Thyroid gland (tissue), 4 donors: ENCODE measurements around the gene NLRP1. TPM values are rescaled to one million over a fixed set of nuclear protein-coding genes. Genes with fewer than 3 reads are reported as not detected.

Experiments
- DNase-seq, 2 donors: peaks; one replicate each; pipeline ENCODE4 v3.0.0-alpha.2; 2019
- H3K27ac ChIP-seq, 3 donors: fragments of 200-600 bp; sonication (generic); 1 replicate in 2 of 3; 2 replicates in 1 of 3; pipeline ENCODE4 v1.5.1; 2016 to 2019; ENCODE audit warnings: mild to moderate bottlenecking in 1 of 3, moderate library complexity in 1 of 3
- H3K27me3 ChIP-seq: fragments of 200-600 bp; sonication (generic); one replicate; pipeline ENCODE4 v1.5.1; 2019
- H3K36me3 ChIP-seq, 2 donors: fragments of 200-600 bp; sonication (generic); one replicate each; pipeline ENCODE4 v1.5.1; 2016 to 2019
- H3K4me1 ChIP-seq, 2 donors: fragments of 200-600 bp; sonication (generic); one replicate each; pipeline ENCODE4 v1.5.1; 2017 to 2019
- H3K4me3 ChIP-seq, 3 donors: fragments of 200-600 bp; sonication (generic); replicated peaks in 1 of 3; 1 replicate in 2 of 3; 2 replicates in 1 of 3; pipeline ENCODE4 v1.5.1; 2016; ENCODE audit warnings: mild to moderate bottlenecking in 1 of 3
- H3K9me3 ChIP-seq: fragments of 200-600 bp; sonication (generic); one replicate; pipeline ENCODE4 v1.5.1; 2017
- POLR2A ChIP-seq, 2 donors: fragments of 450-650 bp; IDR thresholded peaks; one replicate each; pipeline ENCODE4 v1.6.1; 2017; ENCODE audit warnings: antibody characterized with exemption in 2 of 2, mild to moderate bottlenecking in 2 of 2, moderate library complexity in 1 of 2
- WGBS, 2 donors: methylation state at CpG; one replicate each; pipeline ENCODE4 v1.1.5; 2017; 5-methylcytosine and 5-hydroxymethylcytosine counted together
- intact Hi-C: fragments of 100-400 bp; cut with DNase I; formaldehyde crosslinking; loops from one replicate; pipeline ENCODE4 v1.15.1; 2023
- total RNA-seq, 4 donors: library from RNA; depleted of rRNA; stranded (reverse); fragments of >200 nt; gene quantifications; one replicate each; pipeline ENCODE4 v1.2.3, GENCODE V29; 2016
- TF ChIP-seq, protein P1 (sequence below), 6 experiments: fragments of 200-600 bp in 3 of 6; fragments of 450-650 bp in 3 of 6; sonication (generic) in 3 of 6; IDR thresholded peaks; one replicate each; pipeline ENCODE4 v1.5.1; 2016 to 2019; ENCODE audit warnings: antibody characterized with exemption in 6 of 6, mild to moderate bottlenecking in 2 of 6, inconsistent platforms in 1 of 6, moderate library complexity in 1 of 6

Gene NLRP1
- total RNA-seq, 4 donors from 2014 or later: 28.4 to 36.7 (median 31.8) TPM

DNA sequence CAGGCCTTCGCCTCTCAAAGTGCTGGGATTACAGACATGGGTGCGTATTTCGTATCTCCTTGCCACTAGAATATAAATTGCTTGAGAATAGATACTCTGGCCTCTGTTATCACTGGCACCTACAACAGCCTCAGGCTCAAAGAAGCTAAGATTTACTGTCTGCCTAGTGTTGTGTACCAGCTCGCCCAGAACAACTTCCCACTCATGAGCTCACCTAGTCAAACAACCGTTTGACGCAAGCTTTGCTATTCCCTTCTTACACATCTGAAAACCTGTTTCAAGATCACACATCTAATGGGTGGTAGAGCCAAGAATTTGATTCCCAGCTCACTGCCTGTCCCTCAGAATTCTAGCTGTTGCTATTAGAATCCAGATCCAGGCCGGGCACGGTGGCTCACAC, 73.5 kb downstream of the NLRP1 start:
- TF ChIP-seq, protein P1, sequence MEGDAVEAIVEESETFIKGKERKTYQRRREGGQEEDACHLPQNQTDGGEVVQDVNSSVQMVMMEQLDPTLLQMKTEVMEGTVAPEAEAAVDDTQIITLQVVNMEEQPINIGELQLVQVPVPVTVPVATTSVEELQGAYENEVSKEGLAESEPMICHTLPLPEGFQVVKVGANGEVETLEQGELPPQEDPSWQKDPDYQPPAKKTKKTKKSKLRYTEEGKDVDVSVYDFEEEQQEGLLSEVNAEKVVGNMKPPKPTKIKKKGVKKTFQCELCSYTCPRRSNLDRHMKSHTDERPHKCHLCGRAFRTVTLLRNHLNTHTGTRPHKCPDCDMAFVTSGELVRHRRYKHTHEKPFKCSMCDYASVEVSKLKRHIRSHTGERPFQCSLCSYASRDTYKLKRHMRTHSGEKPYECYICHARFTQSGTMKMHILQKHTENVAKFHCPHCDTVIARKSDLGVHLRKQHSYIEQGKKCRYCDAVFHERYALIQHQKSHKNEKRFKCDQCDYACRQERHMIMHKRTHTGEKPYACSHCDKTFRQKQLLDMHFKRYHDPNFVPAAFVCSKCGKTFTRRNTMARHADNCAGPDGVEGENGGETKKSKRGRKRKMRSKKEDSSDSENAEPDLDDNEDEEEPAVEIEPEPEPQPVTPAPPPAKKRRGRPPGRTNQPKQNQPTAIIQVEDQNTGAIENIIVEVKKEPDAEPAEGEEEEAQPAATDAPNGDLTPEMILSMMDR (IDR thresholded peaks at IDR 0.05): no peak
- no peak for TF ChIP-seq POLR2A (IDR thresholded peaks at IDR 0.05)
- no peak for DNase-seq
- 78 to 96% methylated on average over 7 to 8 of the region's 8 CpGs for WGBS, 2 donors
- Histone ChIP-seq H3K4me1 (no peaks in the 10 kb centered on the region), H3K36me3 (peaks cover 6 to 9% of the 10 kb centered on the region in 2 donors), H3K4me3 (no peak overlapping the region), H3K27ac (no peak overlapping the region), H3K9me3 (no peaks in the 10 kb centered on the region), H3K27me3 (no peaks in the 10 kb centered on the region)
- intact Hi-C loops: no loop called here

DNA sequence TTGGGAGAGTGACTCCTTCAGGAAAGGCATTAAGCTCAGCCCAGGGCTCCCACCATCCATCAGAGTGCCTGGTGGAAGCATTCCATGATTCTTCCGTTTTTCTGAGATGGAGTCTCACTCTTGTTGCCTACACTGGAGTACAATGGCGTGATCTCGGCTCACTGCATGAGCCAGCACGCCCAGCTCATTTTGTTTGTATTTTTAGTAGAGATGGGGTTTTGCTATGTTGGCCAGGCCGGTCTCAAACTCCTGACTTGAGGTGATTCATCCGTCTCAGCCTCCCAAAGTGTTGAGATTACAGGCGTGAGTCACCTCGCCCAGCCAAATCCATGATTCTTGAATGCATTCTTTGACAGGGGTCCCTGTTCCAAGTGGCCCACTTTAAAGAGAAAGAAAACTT, 74.8 kb downstream of the NLRP1 start:
- intact Hi-C loops: no loop called here
- no peak overlapping the region for H3K27ac ChIP-seq
- H3K9me3 ChIP-seq: no peaks in the 10 kb centered on the region
- H3K4me1 ChIP-seq: no peaks in the 10 kb centered on the region
- TF ChIP-seq POLR2A (IDR thresholded peaks at IDR 0.05): no peak
- TF ChIP-seq, protein P1 (IDR thresholded peaks at IDR 0.05): no peak
- DNase-seq: no peak
- no peaks in the 10 kb centered on the region for H3K27me3 ChIP-seq
- no peak overlapping the region for H3K4me3 ChIP-seq
- peaks cover 0 to 4% of the 10 kb centered on the region in 2 donors for H3K36me3 ChIP-seq
- 85 to 88% methylated on average over 8 of the region's 8 CpGs for WGBS, 2 donors

DNA sequence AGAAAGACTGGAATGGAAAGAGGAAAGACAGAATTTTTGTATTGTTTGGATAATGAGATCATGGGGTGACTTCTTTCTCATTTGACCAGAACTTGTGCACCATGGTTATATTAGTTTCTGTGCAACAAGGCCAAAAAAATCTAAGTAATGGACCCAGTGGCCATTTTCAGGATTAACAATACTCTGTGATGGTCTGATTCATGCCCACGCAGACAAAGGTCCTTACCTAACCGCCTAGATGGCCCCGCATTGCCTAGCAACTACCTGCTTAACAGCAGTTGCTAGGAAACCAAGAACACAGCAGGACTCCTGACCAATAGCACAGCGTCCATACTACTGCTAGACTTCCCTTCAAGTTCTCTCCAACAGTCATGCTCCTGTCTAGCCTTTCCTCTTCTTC, 75.5 kb downstream of the NLRP1 start:
- H3K4me3 ChIP-seq: no peak overlapping the region
- 36 to 54% methylated on average over 4 of the region's 4 CpGs for WGBS, 2 donors
- TF ChIP-seq, protein P1 (IDR thresholded peaks at IDR 0.05): no peak
- no peak for TF ChIP-seq POLR2A (IDR thresholded peaks at IDR 0.05)
- DNase-seq: no peak
- H3K36me3 ChIP-seq: no peaks in the 10 kb centered on the region
- H3K27me3 ChIP-seq: no peaks in the 10 kb centered on the region
- H3K9me3 ChIP-seq: no peaks in the 10 kb centered on the region
- H3K27ac ChIP-seq: no peak overlapping the region
- intact Hi-C loops: no loop called here
- H3K4me1 ChIP-seq: no peaks in the 10 kb centered on the region

DNA sequence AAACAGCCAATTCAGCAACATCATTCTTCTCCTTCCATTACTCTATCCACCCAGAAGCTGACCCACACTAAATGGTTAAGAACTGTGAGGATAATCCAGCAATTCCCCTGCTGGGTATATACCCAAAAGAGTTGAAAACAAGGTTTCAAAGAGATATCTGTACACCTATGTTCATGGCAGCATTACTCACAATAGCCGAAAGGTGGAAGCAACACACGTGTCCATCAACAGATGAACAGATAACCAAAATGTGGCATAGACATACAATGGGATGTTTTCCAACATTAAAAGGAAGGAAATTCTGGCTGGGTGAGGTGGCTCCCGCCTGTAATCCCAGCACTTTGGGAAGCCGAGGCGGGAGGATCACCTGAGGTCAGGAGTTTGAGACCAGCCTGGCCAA, 78.0 kb downstream of the NLRP1 start:
- intact Hi-C loops: no loop called here
- 92 to 96% methylated on average over 5 of the region's 5 CpGs for WGBS, 2 donors

DNA sequence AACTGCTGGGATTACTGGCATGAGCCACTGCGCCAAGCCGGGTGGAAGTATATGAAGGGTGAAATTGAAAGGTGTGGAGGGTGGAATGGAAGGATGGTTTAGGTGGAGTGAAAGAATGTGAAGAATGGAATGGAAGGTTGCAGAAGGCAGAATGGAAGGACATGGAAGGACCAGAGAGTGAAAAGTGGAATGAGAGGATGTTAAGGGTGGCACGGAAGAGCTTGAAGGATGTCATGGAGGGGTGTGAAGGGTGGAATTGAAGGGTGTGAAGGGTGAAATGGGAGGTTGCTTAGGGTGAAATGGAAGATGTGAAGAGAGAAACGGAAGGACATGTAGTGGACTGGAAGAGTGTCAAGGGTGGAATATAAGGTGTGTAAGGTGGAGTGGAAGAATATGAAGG, 81.8 kb downstream of the NLRP1 start:
- Histone ChIP-seq H3K36me3 (no peaks in the 10 kb centered on the region), H3K9me3 (no peaks in the 10 kb centered on the region), H3K27ac (no peak overlapping the region), H3K4me3 (no peak overlapping the region), H3K4me1 (peaks cover 0 to 10% of the 10 kb centered on the region in 2 donors), H3K27me3 (no peaks in the 10 kb centered on the region)
- no peak for DNase-seq
- intact Hi-C loops: no loop called here
- 97 to 98% methylated on average over 4 of the region's 4 CpGs for WGBS, 2 donors
- no peak for TF ChIP-seq POLR2A (IDR thresholded peaks at IDR 0.05)
- TF ChIP-seq, protein P1 (IDR thresholded peaks at IDR 0.05): no peak

More for the DNA sequence above, 78.0 kb downstream of the NLRP1 start:
- Histone ChIP-seq H3K27me3 (no peaks in the 10 kb centered on the region), H3K36me3 (no peaks in the 10 kb centered on the region), H3K9me3 (no peaks in the 10 kb centered on the region), H3K27ac (no peak overlapping the region), H3K4me3 (no peak overlapping the region), H3K4me1 (no peaks in the 10 kb centered on the region)
- DNase-seq: no peak
- TF ChIP-seq, protein P1 (IDR thresholded peaks at IDR 0.05): no peak
- TF ChIP-seq POLR2A (IDR thresholded peaks at IDR 0.05): no peak
